ENCODE data around the gene ANP32E.
"Not testable (repeated sequence)": the region's sequence is repeated elsewhere in the genome, so short reads cannot be mapped to it uniquely, and the experiment has no call there.

The ANP32E gene

GRCh38 chr1:150249936-150250335 is 14.0 kb upstream of the ANP32E start:
- H3K36me3 ChIP-seq = no peaks in the 10 kb centered on the region
- no peaks in the 10 kb centered on the region for H3K9me3 ChIP-seq (ENCODE audit: severe bottlenecking)
- no peaks in the 10 kb centered on the region for H3K27me3 ChIP-seq (ENCODE audit: insufficient read depth, low read depth, severe bottlenecking)
- H3K27ac ChIP-seq = no peak overlapping the region
- no peak for DNase-seq
- H3K4me3 ChIP-seq (ENCODE audit: low read depth, low read length) = no peak overlapping the region
- TF ChIP-seq CTCF (IDR thresholded peaks at IDR 0.05; ENCODE audit: low read depth, low read length) = no peak

DNA sequence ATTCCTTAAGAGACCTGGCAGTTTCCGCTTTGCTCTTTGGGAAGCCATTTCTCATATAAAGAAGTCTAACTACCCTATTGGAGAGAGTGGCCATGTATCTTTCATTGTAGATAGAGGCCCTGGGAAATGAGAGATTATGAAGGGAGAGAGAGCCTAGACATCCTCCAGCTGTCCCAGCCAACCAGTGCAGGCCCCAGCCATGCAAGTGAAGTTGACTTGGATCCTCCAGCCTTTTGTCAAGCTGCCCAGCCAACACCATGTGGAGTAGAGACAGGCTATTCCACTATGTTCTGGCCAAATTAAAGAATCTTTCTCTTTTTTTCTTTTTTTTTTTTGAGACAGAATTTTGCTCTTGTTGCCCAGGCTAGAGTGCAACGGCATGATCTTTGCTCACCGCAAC is 7.1 kb upstream of the ANP32E start:
- no peak overlapping the region for H3K4me3 ChIP-seq (ENCODE audit: low read depth, low read length)
- TF ChIP-seq CTCF (IDR thresholded peaks at IDR 0.05; ENCODE audit: low read depth, low read length) = no peak
- H3K27ac ChIP-seq = no peak overlapping the region
- DNase-seq = peak; percentile 6
- H3K27me3 ChIP-seq (ENCODE audit: insufficient read depth, low read depth, severe bottlenecking) = no peaks in the 10 kb centered on the region
- H3K36me3 ChIP-seq = no peaks in the 10 kb centered on the region
- H3K9me3 ChIP-seq (ENCODE audit: severe bottlenecking) = no peaks in the 10 kb centered on the region

- no peak for TF ChIP-seq CTCF (IDR thresholded peaks at IDR 0.05; ENCODE audit: low read depth, low read length)
- Histone ChIP-seq H3K36me3 (peaks cover 7% of the 10 kb centered on the region), H3K9me3 (ENCODE audit: severe bottlenecking) (no peaks in the 10 kb centered on the region), H3K27me3 (ENCODE audit: insufficient read depth, low read depth, severe bottlenecking) (no peaks in the 10 kb centered on the region), H3K4me3 (ENCODE audit: low read depth, low read length) (no peak overlapping the region), H3K27ac (no peak overlapping the region)
- peak; percentile 35 for DNase-seq
Measured at GRCh38 chr1:150237746-150238145, 1.8 kb upstream of the ANP32E start.

DNA sequence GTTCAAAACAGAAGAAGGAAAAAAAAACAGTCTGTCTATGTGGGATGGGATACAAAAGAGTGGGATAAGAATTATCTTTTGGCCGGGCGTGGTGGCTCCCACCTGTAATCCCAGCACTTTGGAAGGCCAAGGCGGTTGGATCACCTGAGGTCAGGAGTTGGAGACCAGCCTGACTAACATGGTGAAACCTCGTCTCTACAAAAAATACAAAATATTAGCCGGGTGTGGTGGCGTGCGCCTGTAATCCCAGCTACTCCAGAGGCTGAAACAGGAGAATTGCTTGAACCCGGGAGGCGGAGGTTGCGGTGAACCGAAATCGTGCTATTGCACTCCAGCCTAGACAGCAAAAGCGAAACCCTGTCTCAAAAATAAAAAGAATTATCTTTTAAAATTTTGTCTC is 1.3 kb upstream of the ANP32E start:
- not testable (repeated sequence) for H3K4me3 ChIP-seq (ENCODE audit: low read depth, low read length); H3K27me3 ChIP-seq (ENCODE audit: insufficient read depth, low read depth, severe bottlenecking); H3K36me3 ChIP-seq; H3K9me3 ChIP-seq (ENCODE audit: severe bottlenecking)
- DNase-seq = peak; percentile 16
- H3K27ac ChIP-seq = peak overlapping the region; percentile 95

GRCh38 chr1:150236614-150237100 is 745 bp upstream of the ANP32E start:
- peak overlapping the region; percentile 98 for H3K4me3 ChIP-seq (ENCODE audit: low read depth, low read length)
- no peaks in the 10 kb centered on the region for H3K9me3 ChIP-seq (ENCODE audit: severe bottlenecking)
- H3K36me3 ChIP-seq = peaks cover 10% of the 10 kb centered on the region
- TF ChIP-seq CTCF (IDR thresholded peaks at IDR 0.05; ENCODE audit: low read depth, low read length) = peak; percentile 41; the same call in 1 of the 2 replicates
- H3K27ac ChIP-seq = peak overlapping the region; percentile 95
- DNase-seq = no peak
- no peaks in the 10 kb centered on the region for H3K27me3 ChIP-seq (ENCODE audit: insufficient read depth, low read depth, severe bottlenecking)

DNA sequence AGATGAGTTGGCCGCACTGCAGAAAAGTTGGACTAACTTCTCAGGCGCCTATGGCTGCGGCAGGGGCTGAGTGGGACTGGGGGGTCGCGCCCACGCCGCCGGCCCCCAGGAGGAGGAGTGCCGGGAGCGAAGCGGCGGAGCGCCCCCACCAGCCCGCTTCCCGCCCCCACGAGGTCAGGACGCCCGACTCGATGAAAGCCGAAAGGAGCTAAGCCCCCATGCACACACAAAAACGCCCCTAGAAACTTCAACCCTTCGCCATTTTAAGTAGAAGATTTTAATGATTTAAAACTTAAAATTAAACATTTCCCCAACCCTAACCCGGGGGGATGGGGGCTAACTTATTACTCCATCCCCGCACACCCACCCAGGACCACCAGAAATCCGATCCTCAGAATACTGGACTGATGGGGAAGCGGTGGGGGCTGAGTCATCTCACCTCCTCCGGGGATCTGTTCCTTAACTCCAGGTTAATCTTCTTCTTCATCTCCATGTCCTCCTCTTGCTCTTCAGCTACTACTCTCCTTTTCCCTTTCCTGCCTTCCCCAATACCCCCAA is 539 bp downstream of the ANP32E start:
- peak; percentile 46 for DNase-seq

More for the DNA sequence above, 539 bp downstream of the ANP32E start:
- no peaks in the 10 kb centered on the region for H3K27me3 ChIP-seq (ENCODE audit: insufficient read depth, low read depth, severe bottlenecking)
- H3K4me3 ChIP-seq (ENCODE audit: low read depth, low read length) = peak overlapping the region; percentile 98
- no peaks in the 10 kb centered on the region for H3K9me3 ChIP-seq (ENCODE audit: severe bottlenecking)
- peaks cover 23% of the 10 kb centered on the region for H3K36me3 ChIP-seq
- TF ChIP-seq CTCF (IDR thresholded peaks at IDR 0.05; ENCODE audit: low read depth, low read length) = 0 out of 2 replicates have a peak, but pooled peaks have one; percentile 17
- H3K27ac ChIP-seq = peak overlapping the region; percentile 95

Data from WERI-Rb-1 (cell line).